ENCODE results near the gene L3MBTL4. TPM values are rescaled to one million over a fixed set of nuclear protein-coding genes. Genes with fewer than 3 reads are reported as not detected.
"Not testable (repeated sequence)": the region's sequence is repeated elsewhere in the genome, so short reads cannot be mapped to it uniquely, and the experiment has no call there.

The L3MBTL4 gene
- polyA plus RNA-seq, 3 donors from 2014 or later, result 3.9 to 6.7 (median 4.1) TPM

GRCh38 chr18:6397931-6398566, 16.7 kb downstream of the L3MBTL4 start:
- H3K4me1 Mint-ChIP-seq, result peaks cover 16 to 36% of the 10 kb centered on the region in 2 donors
- no peaks in the 10 kb centered on the region for H3K9me3 Mint-ChIP-seq
- H3K27me3 Mint-ChIP-seq (ENCODE audit: low read depth in 3 of 3), result peaks cover 0 to 2% (median 0%) of the 10 kb centered on the region in 3 donors
- H3K4me3 Mint-ChIP-seq, result no peak overlapping the region
- no peak for DNase-seq
- peaks cover 0 to 5% (median 0%) of the 10 kb centered on the region in 3 donors for H3K36me3 Mint-ChIP-seq
- H3K27ac Mint-ChIP-seq, result no peak overlapping the region

GRCh38 chr18:6396847-6397246, 17.9 kb downstream of the L3MBTL4 start:
- H3K4me1 Mint-ChIP-seq, result peaks cover 22 to 44% of the 10 kb centered on the region in 2 donors
- H3K27ac Mint-ChIP-seq, result no peak overlapping the region
- peaks cover 1 to 5% (median 1%) of the 10 kb centered on the region in 6 donors for H3K9me3 Mint-ChIP-seq
- no peak overlapping the region for H3K4me3 Mint-ChIP-seq
- peaks cover 2 to 6% (median 4%) of the 10 kb centered on the region in 3 donors for H3K36me3 Mint-ChIP-seq
- H3K27me3 Mint-ChIP-seq (ENCODE audit: low read depth in 3 of 3), result peaks cover 0 to 2% (median 0%) of the 10 kb centered on the region in 3 donors
- DNase-seq, result no peak

GRCh38 chr18:6396276-6396675, 18.4 kb downstream of the L3MBTL4 start:
- Mint-ChIP-seq H3K36me3 (peaks cover 4 to 12% (median 6%) of the 10 kb centered on the region in 3 donors), H3K9me3 (peaks cover 2 to 7% (median 6%) of the 10 kb centered on the region in 6 donors), H3K4me3 (no peak overlapping the region), H3K4me1 (peaks cover 20 to 39% of the 10 kb centered on the region in 2 donors), H3K27ac (no peak overlapping the region), H3K27me3 (ENCODE audit: low read depth in 3 of 3) (peaks cover 0 to 2% (median 0%) of the 10 kb centered on the region in 3 donors)
- no peak for DNase-seq

GRCh38 chr18:6389005-6389404, 25.7 kb downstream of the L3MBTL4 start:
- H3K4me3 Mint-ChIP-seq, result no peak overlapping the region
- peaks cover 0 to 2% (median 0%) of the 10 kb centered on the region in 3 donors for H3K27me3 Mint-ChIP-seq (ENCODE audit: low read depth in 3 of 3)
- DNase-seq, result no peak
- H3K36me3 Mint-ChIP-seq, result peaks cover 10 to 27% (median 13%) of the 10 kb centered on the region in 3 donors
- no peak overlapping the region for H3K27ac Mint-ChIP-seq
- H3K9me3 Mint-ChIP-seq, result peaks cover 5 to 20% (median 17%) of the 10 kb centered on the region in 6 donors
- H3K4me1 Mint-ChIP-seq, result peaks cover 20 to 24% of the 10 kb centered on the region in 2 donors

- no peak for DNase-seq
- peaks cover 3 to 21% (median 17%) of the 10 kb centered on the region in 6 donors for H3K9me3 Mint-ChIP-seq
- peaks cover 0 to 2% (median 0%) of the 10 kb centered on the region in 3 donors for H3K27me3 Mint-ChIP-seq (ENCODE audit: low read depth in 3 of 3)
- H3K4me1 Mint-ChIP-seq, result peaks cover 5 to 7% of the 10 kb centered on the region in 2 donors
- no peak overlapping the region for H3K4me3 Mint-ChIP-seq
- no peak overlapping the region for H3K27ac Mint-ChIP-seq
- peaks cover 6 to 15% (median 13%) of the 10 kb centered on the region in 3 donors for H3K36me3 Mint-ChIP-seq
Observed at GRCh38 chr18:6382963-6383362, 31.7 kb downstream of the L3MBTL4 start.

GRCh38 chr18:6377473-6377872, 37.2 kb downstream of the L3MBTL4 start:
- H3K27me3 Mint-ChIP-seq (ENCODE audit: low read depth in 3 of 3); H3K4me3 Mint-ChIP-seq; DNase-seq; H3K27ac Mint-ChIP-seq: not testable (repeated sequence)
- Mint-ChIP-seq H3K4me1 (peaks cover 13 to 15% of the 10 kb centered on the region in 2 donors), H3K36me3 (peaks cover 0 to 16% (median 12%) of the 10 kb centered on the region in 3 donors), H3K9me3 (peaks cover 3 to 25% (median 19%) of the 10 kb centered on the region in 6 donors)

- no peak overlapping the region for H3K4me3 Mint-ChIP-seq
- peaks cover 13 to 15% of the 10 kb centered on the region in 2 donors for H3K4me1 Mint-ChIP-seq
- peaks cover 0 to 3% (median 0%) of the 10 kb centered on the region in 3 donors for H3K27me3 Mint-ChIP-seq (ENCODE audit: low read depth in 3 of 3)
- H3K9me3 Mint-ChIP-seq, result peaks cover 3 to 25% (median 19%) of the 10 kb centered on the region in 6 donors
- no peak for DNase-seq
- no peak overlapping the region for H3K27ac Mint-ChIP-seq
- peaks cover 0 to 11% (median 9%) of the 10 kb centered on the region in 3 donors for H3K36me3 Mint-ChIP-seq
Observed at GRCh38 chr18:6376433-6377229, 38.1 kb downstream of the L3MBTL4 start.

GRCh38 chr18:6374935-6375529, 39.7 kb downstream of the L3MBTL4 start:
- Mint-ChIP-seq H3K4me1 (peaks cover 13 to 15% of the 10 kb centered on the region in 2 donors), H3K9me3 (peaks cover 2 to 19% (median 14%) of the 10 kb centered on the region in 6 donors), H3K4me3 (no peak overlapping the region), H3K27me3 (ENCODE audit: low read depth in 3 of 3) (peaks cover 0 to 3% (median 0%) of the 10 kb centered on the region in 3 donors), H3K36me3 (peaks cover 0 to 9% (median 3%) of the 10 kb centered on the region in 3 donors), H3K27ac (no peak overlapping the region)
- no peak for DNase-seq

- H3K4me1 Mint-ChIP-seq, result peaks cover 13 to 15% of the 10 kb centered on the region in 2 donors
- peaks cover 0 to 9% (median 3%) of the 10 kb centered on the region in 3 donors for H3K36me3 Mint-ChIP-seq
- H3K4me3 Mint-ChIP-seq, result no peak overlapping the region
- H3K9me3 Mint-ChIP-seq, result peaks cover 0 to 15% (median 10%) of the 10 kb centered on the region in 6 donors
- peaks cover 0 to 3% (median 0%) of the 10 kb centered on the region in 3 donors for H3K27me3 Mint-ChIP-seq (ENCODE audit: low read depth in 3 of 3)
- peak overlapping the region in 2 of 6 donors; percentile 1 to 39 for H3K27ac Mint-ChIP-seq
- DNase-seq, result no peak
Observed at GRCh38 chr18:6374340-6374739, 40.4 kb downstream of the L3MBTL4 start.

- no peak for DNase-seq
- H3K4me3 Mint-ChIP-seq, result no peak overlapping the region
- H3K27ac Mint-ChIP-seq, result no peak overlapping the region
- peaks cover 0 to 3% (median 0%) of the 10 kb centered on the region in 3 donors for H3K27me3 Mint-ChIP-seq (ENCODE audit: low read depth in 3 of 3)
- H3K4me1 Mint-ChIP-seq, result peaks cover 13 to 16% of the 10 kb centered on the region in 2 donors
- peaks cover 0 to 9% (median 3%) of the 10 kb centered on the region in 3 donors for H3K36me3 Mint-ChIP-seq
- H3K9me3 Mint-ChIP-seq, result peaks cover 0 to 6% (median 5%) of the 10 kb centered on the region in 6 donors
Observed at GRCh38 chr18:6373187-6373586, 41.5 kb downstream of the L3MBTL4 start.

GRCh38 chr18:6370886-6371635, 43.6 kb downstream of the L3MBTL4 start:
- no peak overlapping the region for H3K27ac Mint-ChIP-seq
- H3K4me1 Mint-ChIP-seq, result peaks cover 21 to 25% of the 10 kb centered on the region in 2 donors
- DNase-seq, result no peak
- H3K9me3 Mint-ChIP-seq, result no peaks in the 10 kb centered on the region
- peaks cover 0 to 9% (median 3%) of the 10 kb centered on the region in 3 donors for H3K36me3 Mint-ChIP-seq
- H3K4me3 Mint-ChIP-seq, result no peak overlapping the region
- no peaks in the 10 kb centered on the region for H3K27me3 Mint-ChIP-seq (ENCODE audit: low read depth in 3 of 3)

GRCh38 chr18:6370410-6370809, 44.3 kb downstream of the L3MBTL4 start:
- H3K27ac Mint-ChIP-seq, result no peak overlapping the region

GRCh38 chr18:6368017-6368416, 46.7 kb downstream of the L3MBTL4 start:
- H3K9me3 Mint-ChIP-seq, result no peaks in the 10 kb centered on the region
- no peaks in the 10 kb centered on the region for H3K27me3 Mint-ChIP-seq (ENCODE audit: low read depth in 3 of 3)
- DNase-seq, result no peak
- peak overlapping the region in 1 of 6 donors; percentile 22 for H3K27ac Mint-ChIP-seq
- no peak overlapping the region for H3K4me3 Mint-ChIP-seq
- peaks cover 0 to 5% (median 0%) of the 10 kb centered on the region in 3 donors for H3K36me3 Mint-ChIP-seq
- H3K4me1 Mint-ChIP-seq, result peaks cover 18 to 23% of the 10 kb centered on the region in 2 donors

More at GRCh38 chr18:6370410-6370809, 44.3 kb downstream of the L3MBTL4 start:
- no peaks in the 10 kb centered on the region for H3K9me3 Mint-ChIP-seq
- DNase-seq, result no peak
- peaks cover 0 to 9% (median 3%) of the 10 kb centered on the region in 3 donors for H3K36me3 Mint-ChIP-seq
- peaks cover 21 to 22% of the 10 kb centered on the region in 2 donors for H3K4me1 Mint-ChIP-seq
- no peaks in the 10 kb centered on the region for H3K27me3 Mint-ChIP-seq (ENCODE audit: low read depth in 3 of 3)
- H3K4me3 Mint-ChIP-seq, result no peak overlapping the region

All from immature natural killer cell (primary cell).